Stimulated activated CD4-positive, alpha-beta T cell treated with anti-CD3 and anti-CD28 coated beads, Interleukin-4, amount 100 ng/mL, for 24 hours (primary cell): ENCODE results near the gene IGF2BP2.

Experiments used
- DNase-seq: peaks from one replicate; pipeline ENCODE4 v3.0.0-alpha.2; 2020

Gene IGF2BP2

GRCh38 chr3:185730550-185730949 is 94.3 kb downstream of the IGF2BP2 start:
- no peak for DNase-seq

- no peak for DNase-seq
Observed at GRCh38 chr3:185729337-185730055, 95.3 kb downstream of the IGF2BP2 start.

- no peak for DNase-seq
Observed at GRCh38 chr3:185728630-185729336, 96.1 kb downstream of the IGF2BP2 start.

GRCh38 chr3:185727873-185728272 is 97.0 kb downstream of the IGF2BP2 start:
- no peak for DNase-seq

GRCh38 chr3:185726254-185726967 is 98.4 kb downstream of the IGF2BP2 start:
- no peak for DNase-seq

GRCh38 chr3:185724761-185725160 is 100.1 kb downstream of the IGF2BP2 start:
- no peak for DNase-seq

GRCh38 chr3:185724251-185724650 is 100.6 kb downstream of the IGF2BP2 start:
- no peak for DNase-seq

GRCh38 chr3:185722881-185723280 is 102.0 kb downstream of the IGF2BP2 start:
- no peak for DNase-seq

GRCh38 chr3:185721970-185722369 is 102.9 kb downstream of the IGF2BP2 start:
- no peak for DNase-seq

- DNase-seq = no peak
Observed at GRCh38 chr3:185720326-185720725, 104.5 kb downstream of the IGF2BP2 start.

- DNase-seq = no peak
Observed at GRCh38 chr3:185718736-185719593, 105.9 kb downstream of the IGF2BP2 start.

GRCh38 chr3:185717627-185718402 is 107.0 kb downstream of the IGF2BP2 start:
- no peak for DNase-seq

GRCh38 chr3:185717121-185717520 is 107.7 kb downstream of the IGF2BP2 start:
- DNase-seq = no peak

- DNase-seq = no peak
Observed at GRCh38 chr3:185716436-185717108, 108.3 kb downstream of the IGF2BP2 start.

- DNase-seq = no peak
Observed at GRCh38 chr3:185715091-185715490, 109.8 kb downstream of the IGF2BP2 start.

GRCh38 chr3:185714085-185714484 is 110.8 kb downstream of the IGF2BP2 start:
- DNase-seq = no peak

GRCh38 chr3:185713015-185713414 is 111.8 kb downstream of the IGF2BP2 start:
- DNase-seq = no peak

- no peak for DNase-seq
Observed at GRCh38 chr3:185712337-185712736, 112.5 kb downstream of the IGF2BP2 start.

GRCh38 chr3:185711255-185711870 is 113.5 kb downstream of the IGF2BP2 start:
- DNase-seq = no peak

GRCh38 chr3:185709251-185709955 is 115.4 kb downstream of the IGF2BP2 start:
- DNase-seq = no peak
